Neuron (in vitro differentiated cells): ENCODE measurements around the gene ARGLU1.

ENCODE experiments used
- H2AFZ ChIP-seq: one replicate; pipeline ENCODE4 v1.6.1; 2013; ENCODE audit warnings: low read depth, mild to moderate bottlenecking, inconsistent platforms, low read length, moderate library complexity
- H3K27me3 ChIP-seq: one replicate; pipeline ENCODE4 v1.6.1; 2013; ENCODE audit warnings: low read length; ENCODE audit not compliant: insufficient read depth
- H3K36me3 ChIP-seq: one replicate; pipeline ENCODE4 v1.6.1; 2013; ENCODE audit warnings: low read length; ENCODE audit not compliant: insufficient read depth
- H3K4me1 ChIP-seq: one replicate; pipeline ENCODE4 v1.6.1; 2013; ENCODE audit warnings: low read length; ENCODE audit not compliant: insufficient read depth
- H3K4me3 ChIP-seq: 2 replicates; pipeline ENCODE4 v1.5.1; 2013; ENCODE audit warnings: mild to moderate bottlenecking, low read length, moderate library complexity
- H3K9me3 ChIP-seq: one replicate; pipeline ENCODE4 v1.6.1; 2013; ENCODE audit warnings: low read length

ARGLU1 gene

DNA sequence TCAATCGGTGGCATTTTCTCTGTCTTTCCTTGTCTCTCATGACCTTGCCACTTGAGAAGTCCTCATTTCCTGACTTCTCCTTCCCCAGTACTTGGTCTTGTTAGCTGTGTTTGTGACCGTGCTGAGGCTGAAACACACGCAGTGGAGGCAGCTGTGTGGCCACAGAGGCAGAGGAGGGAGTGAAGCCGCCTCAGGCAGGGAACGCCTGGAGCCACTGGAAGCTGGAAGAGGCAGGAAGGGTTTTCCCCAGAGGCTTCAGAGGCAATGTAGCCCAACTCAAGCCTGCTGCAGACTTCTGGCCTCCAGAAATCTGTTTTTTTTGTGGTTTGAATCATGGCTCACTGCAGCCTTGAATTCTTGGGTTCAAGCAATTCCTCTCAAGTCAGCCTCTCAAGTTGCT is 29.2 kb upstream of the ARGLU1 start:
- H3K27me3 ChIP-seq, result no peaks in the 10 kb centered on the region
- H3K9me3 ChIP-seq, result no peaks in the 10 kb centered on the region
- no peak overlapping the region for H2AFZ ChIP-seq
- H3K36me3 ChIP-seq, result no peaks in the 10 kb centered on the region
- no peak overlapping the region for H3K4me3 ChIP-seq
- H3K4me1 ChIP-seq, result no peaks in the 10 kb centered on the region

DNA sequence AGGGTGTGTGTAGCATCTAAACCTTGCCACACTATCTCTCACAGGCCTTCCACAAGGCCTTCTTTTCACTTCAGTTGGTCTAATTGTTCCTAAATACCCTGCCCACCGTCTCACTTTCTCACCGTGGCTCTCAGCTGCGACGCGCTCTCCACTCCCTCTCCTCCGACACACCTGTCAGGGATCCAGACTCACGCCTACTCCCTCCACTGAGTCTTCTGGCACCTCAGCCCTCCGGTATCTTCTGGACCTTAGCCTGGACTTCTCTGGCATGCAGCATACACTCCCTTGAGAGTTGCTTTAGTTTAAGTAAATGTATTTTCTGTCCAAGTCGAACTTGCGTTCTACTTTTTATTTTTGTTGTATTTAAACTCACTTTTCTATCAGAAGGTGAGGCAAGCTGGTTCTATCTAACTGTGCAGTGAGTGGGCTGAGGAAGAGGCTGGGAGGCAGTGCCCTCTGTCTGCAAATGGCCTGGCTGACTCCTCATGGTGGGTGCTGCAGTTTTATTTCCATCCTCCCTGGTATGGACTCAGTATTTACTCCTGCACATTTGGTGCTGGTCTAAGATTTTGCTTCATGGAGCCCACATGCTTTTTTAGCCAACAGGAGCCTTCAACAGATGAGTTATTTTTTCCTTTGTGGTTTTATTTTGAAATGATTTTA is 28.5 kb upstream of the ARGLU1 start:
- H3K4me3 ChIP-seq, result no peak overlapping the region
- no peaks in the 10 kb centered on the region for H3K4me1 ChIP-seq
- no peaks in the 10 kb centered on the region for H3K36me3 ChIP-seq
- H2AFZ ChIP-seq, result no peak overlapping the region
- H3K9me3 ChIP-seq, result no peaks in the 10 kb centered on the region
- H3K27me3 ChIP-seq, result no peaks in the 10 kb centered on the region

DNA sequence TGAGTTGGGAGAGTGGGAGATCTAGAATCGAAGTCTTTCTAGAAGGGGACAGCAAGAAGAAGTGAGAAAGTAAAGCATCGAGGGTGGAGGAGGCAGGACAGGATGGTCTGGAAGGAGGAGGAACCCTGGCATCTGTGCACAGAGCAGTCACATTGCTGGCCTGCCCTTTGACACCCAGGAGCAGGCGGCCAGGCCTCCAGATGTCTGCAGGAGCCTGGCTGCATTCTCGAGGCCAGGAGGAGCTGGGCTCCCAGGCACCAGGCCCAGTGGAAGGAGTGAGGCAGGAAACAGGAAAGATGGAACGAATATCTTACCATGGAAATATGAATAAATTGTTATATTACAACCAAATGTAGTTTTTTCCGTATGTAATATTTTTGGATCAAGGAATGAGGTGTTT is 27.7 kb upstream of the ARGLU1 start:
- no peak overlapping the region for H3K4me3 ChIP-seq

DNA sequence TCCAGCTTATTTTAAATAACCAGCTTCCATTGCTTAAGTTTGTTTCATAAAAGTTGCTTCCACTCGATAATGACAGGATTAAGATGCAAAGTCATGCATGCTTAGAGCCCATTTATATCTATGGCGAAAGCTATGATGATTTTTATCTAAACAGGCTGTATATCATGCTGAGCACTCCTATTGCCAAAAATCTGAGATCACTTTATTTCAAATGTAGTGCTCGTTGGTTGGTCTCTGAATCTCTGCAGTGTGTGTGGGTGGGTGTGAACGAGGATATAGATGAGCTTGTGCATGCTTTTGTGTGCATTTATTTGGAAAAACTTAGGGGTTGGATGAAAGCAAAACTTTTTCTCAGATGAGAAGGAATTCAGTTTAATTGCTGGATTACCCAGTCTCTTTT is 27.0 kb upstream of the ARGLU1 start:
- H3K4me3 ChIP-seq, result no peak overlapping the region
- no peaks in the 10 kb centered on the region for H3K9me3 ChIP-seq
- no peaks in the 10 kb centered on the region for H3K4me1 ChIP-seq
- H3K27me3 ChIP-seq, result no peaks in the 10 kb centered on the region
- no peaks in the 10 kb centered on the region for H3K36me3 ChIP-seq
- no peak overlapping the region for H2AFZ ChIP-seq

More for the DNA sequence above, 27.7 kb upstream of the ARGLU1 start:
- Histone ChIP-seq H3K9me3 (no peaks in the 10 kb centered on the region), H3K27me3 (no peaks in the 10 kb centered on the region), H2AFZ (no peak overlapping the region), H3K36me3 (no peaks in the 10 kb centered on the region), H3K4me1 (no peaks in the 10 kb centered on the region)

DNA sequence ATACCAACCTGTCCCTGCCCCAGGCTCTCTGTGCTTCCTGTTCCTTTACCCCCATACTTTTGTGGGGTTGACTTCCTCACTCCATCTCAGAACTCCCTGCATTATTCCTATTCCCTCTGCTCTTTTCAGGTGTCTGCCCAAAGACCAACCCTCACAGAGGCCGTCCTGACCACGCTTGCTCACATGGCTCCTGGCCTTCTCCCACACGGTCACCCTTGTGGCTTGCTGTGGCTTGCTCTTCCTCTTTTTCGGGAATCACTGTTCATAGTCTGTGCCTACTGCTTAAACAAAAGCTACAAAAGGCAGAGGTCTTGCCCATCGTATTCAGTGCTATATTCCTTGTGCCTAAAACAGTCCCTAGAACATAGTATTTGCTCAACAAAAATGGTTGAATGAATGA is 25.2 kb upstream of the ARGLU1 start:
- H3K9me3 ChIP-seq, result no peaks in the 10 kb centered on the region

DNA sequence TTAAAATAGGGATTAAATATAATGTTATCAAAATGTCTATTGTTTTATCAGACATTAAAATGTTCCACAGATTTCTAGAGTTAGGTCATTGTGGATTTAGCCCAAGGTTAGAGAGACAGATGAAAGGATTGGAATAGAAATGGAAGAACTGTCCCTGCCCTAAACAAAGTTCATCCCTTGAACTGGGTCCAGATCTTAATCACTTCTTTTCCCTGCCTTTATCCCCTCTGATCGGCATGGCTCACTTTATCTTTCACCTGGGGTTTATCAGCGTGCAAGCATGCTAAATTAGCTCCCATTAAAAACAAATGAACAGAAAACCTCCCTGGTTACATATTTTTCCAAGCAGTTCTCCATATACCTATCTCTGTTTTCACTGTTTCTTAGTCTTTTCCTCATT is 23.4 kb upstream of the ARGLU1 start:
- Histone ChIP-seq H3K36me3 (no peaks in the 10 kb centered on the region), H3K9me3 (peaks cover 6% of the 10 kb centered on the region), H3K27me3 (no peaks in the 10 kb centered on the region), H3K4me1 (no peaks in the 10 kb centered on the region), H3K4me3 (no peak overlapping the region), H2AFZ (no peak overlapping the region)

More for the DNA sequence above, 25.2 kb upstream of the ARGLU1 start:
- Histone ChIP-seq H3K4me1 (no peaks in the 10 kb centered on the region), H3K4me3 (no peak overlapping the region), H3K36me3 (no peaks in the 10 kb centered on the region), H2AFZ (no peak overlapping the region), H3K27me3 (no peaks in the 10 kb centered on the region)

DNA sequence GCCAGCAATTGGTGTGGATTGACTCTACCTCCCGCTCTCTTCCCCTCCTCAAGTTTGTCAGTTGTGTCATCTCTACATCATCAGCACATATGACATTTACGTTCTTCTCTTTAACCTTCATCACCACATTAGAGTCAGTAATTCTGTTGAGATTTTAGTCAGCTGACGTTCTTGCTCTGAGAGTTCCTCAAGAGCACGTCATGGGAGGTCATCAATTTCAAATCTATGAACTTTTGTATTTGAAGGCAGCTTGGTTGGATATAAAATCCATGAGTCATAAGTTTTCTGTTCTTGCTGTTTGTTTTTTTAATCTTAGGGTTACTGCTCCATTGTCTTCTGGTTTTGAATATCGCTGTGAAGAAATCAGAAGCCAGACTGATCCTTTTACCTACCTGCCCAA is 21.8 kb upstream of the ARGLU1 start:
- Histone ChIP-seq H3K4me3 (no peak overlapping the region), H3K27me3 (no peaks in the 10 kb centered on the region), H3K36me3 (no peaks in the 10 kb centered on the region), H3K4me1 (no peaks in the 10 kb centered on the region), H3K9me3 (peaks cover 14% of the 10 kb centered on the region), H2AFZ (no peak overlapping the region)

DNA sequence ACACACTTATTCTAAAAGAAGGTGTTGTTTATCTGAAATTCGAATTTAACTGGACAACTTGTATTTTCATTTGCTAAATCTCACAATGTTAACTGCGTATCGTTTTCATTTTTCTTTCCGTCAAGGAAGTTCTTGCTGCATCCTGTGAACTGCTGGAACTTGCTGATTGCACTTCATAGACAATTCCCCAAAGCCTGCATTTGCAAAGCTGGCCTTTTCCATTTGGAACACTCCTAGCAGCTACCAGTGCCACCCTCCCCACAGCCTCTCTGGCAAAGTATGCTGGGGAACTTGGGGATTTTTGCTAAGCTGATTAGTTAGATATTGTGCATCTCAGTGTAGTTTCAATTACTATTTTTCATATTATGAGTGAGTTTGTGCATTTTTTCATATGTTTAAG is 20.4 kb upstream of the ARGLU1 start:
- H3K9me3 ChIP-seq, result peaks cover 17% of the 10 kb centered on the region
- no peaks in the 10 kb centered on the region for H3K4me1 ChIP-seq
- no peaks in the 10 kb centered on the region for H3K27me3 ChIP-seq
- no peak overlapping the region for H3K4me3 ChIP-seq
- H3K36me3 ChIP-seq, result no peaks in the 10 kb centered on the region
- no peak overlapping the region for H2AFZ ChIP-seq

DNA sequence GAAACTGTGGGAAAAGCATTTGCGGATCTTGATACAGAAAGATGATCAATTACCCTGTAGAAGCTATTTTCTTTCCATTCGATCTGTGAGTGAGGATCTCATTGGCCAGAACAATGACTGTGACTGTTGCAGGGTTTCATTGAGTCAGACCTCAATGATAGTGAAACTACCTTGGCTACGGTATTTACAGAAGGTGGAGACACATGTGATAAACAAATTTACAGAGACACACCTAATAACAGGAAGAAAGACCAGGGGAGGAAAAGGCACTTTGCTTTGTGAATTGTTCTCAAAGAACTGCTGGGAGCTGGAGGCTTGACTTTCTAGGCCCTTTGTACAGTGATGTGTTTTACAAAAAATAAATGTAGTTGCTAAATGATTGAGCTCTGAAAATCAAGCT is 19.9 kb upstream of the ARGLU1 start:
- no peaks in the 10 kb centered on the region for H3K4me1 ChIP-seq

DNA sequence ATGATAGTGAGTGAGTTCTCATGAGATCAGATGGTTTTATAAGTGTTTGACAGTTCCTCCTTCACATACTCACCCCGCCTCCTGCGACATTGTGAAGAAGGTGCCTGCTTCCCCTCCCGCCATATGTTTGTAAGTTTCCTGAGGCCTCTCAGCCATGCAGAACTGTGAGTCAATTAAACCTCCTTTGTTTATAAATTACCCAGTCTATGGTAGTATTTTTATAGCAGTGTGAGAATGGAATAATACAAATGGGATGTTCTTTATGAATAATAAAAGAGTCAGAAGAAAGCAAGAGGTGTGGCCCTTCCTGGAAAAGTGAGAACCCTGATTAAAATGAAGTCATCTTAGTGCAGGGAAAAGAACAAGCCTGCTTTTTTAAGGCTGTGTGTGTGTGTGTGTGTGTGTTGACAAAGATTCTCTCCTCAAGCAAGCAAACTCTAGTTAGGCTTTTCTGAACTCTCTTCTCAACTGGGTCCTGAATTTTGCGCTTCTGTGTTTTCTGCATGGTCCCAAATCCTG is 18.8 kb upstream of the ARGLU1 start:
- Histone ChIP-seq H2AFZ (no peak overlapping the region), H3K9me3 (peaks cover 17% of the 10 kb centered on the region), H3K36me3 (no peaks in the 10 kb centered on the region), H3K4me3 (no peak overlapping the region), H3K27me3 (no peaks in the 10 kb centered on the region), H3K4me1 (no peaks in the 10 kb centered on the region)

More for the DNA sequence above, 19.9 kb upstream of the ARGLU1 start:
- no peak overlapping the region for H3K4me3 ChIP-seq
- H2AFZ ChIP-seq, result no peak overlapping the region
- H3K27me3 ChIP-seq, result no peaks in the 10 kb centered on the region
- H3K36me3 ChIP-seq, result no peaks in the 10 kb centered on the region
- peaks cover 17% of the 10 kb centered on the region for H3K9me3 ChIP-seq

DNA sequence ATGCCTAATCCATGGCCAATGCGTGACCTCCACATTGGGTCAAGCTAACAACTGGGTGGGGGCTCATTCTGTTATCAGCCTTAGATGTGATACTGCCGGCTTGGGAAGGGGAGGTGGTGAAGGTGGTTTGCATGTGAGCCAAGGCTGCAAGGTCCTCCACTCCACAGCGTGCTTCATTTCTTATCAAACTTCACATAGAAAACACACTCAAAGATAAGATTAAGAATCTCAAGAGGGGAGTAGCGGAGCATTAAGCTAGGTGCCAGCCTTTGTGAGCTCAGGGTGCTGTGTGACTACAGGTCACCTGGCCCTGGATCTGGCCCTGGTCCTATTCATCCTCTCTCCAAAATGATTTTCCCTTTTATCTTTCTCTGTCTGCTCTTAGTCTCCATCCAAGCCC is 13.3 kb upstream of the ARGLU1 start:
- no peak overlapping the region for H3K4me3 ChIP-seq
- H2AFZ ChIP-seq, result no peak overlapping the region
- H3K36me3 ChIP-seq, result no peaks in the 10 kb centered on the region
- H3K9me3 ChIP-seq, result peaks cover 10% of the 10 kb centered on the region
- H3K4me1 ChIP-seq, result no peaks in the 10 kb centered on the region
- no peaks in the 10 kb centered on the region for H3K27me3 ChIP-seq

DNA sequence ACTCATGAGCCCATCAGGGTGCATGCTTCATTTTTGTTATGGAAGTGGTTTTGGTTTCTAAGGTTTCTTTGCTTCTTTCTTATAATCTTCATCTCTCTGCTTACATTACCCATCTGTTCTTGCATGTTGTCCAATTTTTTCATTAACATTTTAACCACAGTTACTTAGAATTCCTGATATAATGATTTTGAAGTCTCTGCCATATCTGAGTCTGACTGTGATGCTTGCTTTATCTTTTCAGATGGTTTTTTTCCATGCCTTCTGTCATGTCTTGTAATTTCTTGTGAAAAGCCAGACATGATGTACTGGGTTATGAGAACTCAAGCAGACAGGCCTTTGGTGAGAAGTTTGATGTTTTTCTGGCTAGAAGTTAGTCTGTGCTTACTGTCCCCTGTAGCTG is 8.0 kb upstream of the ARGLU1 start:
- H3K4me1 ChIP-seq, result no peaks in the 10 kb centered on the region
- H3K9me3 ChIP-seq, result no peaks in the 10 kb centered on the region
- no peaks in the 10 kb centered on the region for H3K36me3 ChIP-seq
- H3K4me3 ChIP-seq, result no peak overlapping the region
- H3K27me3 ChIP-seq, result no peaks in the 10 kb centered on the region
- H2AFZ ChIP-seq, result no peak overlapping the region

DNA sequence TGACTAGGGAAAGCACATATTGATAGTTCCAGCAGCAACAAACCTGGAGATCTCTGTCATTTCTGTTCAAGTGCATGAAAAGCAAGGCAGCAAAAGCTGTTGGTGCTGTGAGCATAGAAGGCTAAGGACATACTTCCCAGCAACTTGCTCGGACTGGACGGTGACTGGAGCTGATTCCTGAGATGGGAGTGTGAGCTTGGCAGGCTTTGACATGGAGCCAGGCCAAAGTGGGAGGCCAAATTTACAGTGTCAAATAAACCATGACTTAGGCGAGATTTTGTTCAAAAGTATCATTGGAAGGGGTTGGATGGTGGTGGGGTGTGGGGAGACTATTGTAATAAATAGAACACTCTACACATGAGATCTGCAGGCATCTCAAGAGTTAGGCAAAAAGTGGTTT is 5.9 kb upstream of the ARGLU1 start:
- Histone ChIP-seq H2AFZ (no peak overlapping the region), H3K9me3 (no peaks in the 10 kb centered on the region), H3K4me3 (no peak overlapping the region), H3K4me1 (no peaks in the 10 kb centered on the region), H3K36me3 (no peaks in the 10 kb centered on the region), H3K27me3 (no peaks in the 10 kb centered on the region)

DNA sequence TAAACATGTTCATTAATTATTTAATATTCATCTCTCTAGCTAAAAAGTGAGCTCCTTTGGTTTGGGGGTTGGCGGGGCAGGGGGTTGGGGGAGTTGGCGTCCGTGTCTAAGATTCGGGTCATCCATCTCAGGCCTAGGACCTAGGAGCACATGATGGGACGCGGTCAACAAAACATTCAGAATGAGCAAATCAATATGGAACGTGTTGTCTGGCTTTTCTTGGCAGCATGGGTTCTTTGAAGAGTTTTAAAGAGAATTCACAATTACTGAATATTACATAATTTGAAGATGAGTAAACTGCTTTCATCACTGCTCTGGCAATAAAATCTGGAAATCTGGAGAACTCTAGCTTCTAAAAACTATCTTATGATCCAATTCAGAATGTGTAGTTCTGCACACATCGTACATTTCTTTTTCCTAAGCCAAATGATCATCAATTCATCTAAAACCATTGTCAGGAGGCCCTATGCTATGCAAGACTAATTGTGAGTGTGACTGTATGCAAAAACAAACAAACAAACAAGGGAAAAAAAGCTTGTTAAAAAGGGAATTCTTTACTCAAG is 5.4 kb upstream of the ARGLU1 start:
- H3K4me1 ChIP-seq, result peaks cover 3% of the 10 kb centered on the region
- no peaks in the 10 kb centered on the region for H3K9me3 ChIP-seq
- no peaks in the 10 kb centered on the region for H3K27me3 ChIP-seq
- H2AFZ ChIP-seq, result no peak overlapping the region
- no peaks in the 10 kb centered on the region for H3K36me3 ChIP-seq
- H3K4me3 ChIP-seq, result no peak overlapping the region
